Fibroblast of lung (primary cell): ENCODE data around the gene CORIN.

Experiments
- EZH2 ChIP-seq: IDR thresholded peaks from 2 replicates; pipeline ENCODE4 v1.5.1; 2012; ENCODE audit warnings: low read length, control low read depth, mild to moderate bottlenecking; ENCODE audit errors: missing control alignments
- TF ChIP-seq, protein P1 (sequence below), 2 donors: IDR thresholded peaks in 1 of 2; conservative IDR thresholded peaks in 1 of 2; 1 replicate in 1 of 2; 2 replicates in 1 of 2; pipeline ENCODE4 v1.5.1; 2011 to 2012; ENCODE audit warnings: low read length in 2 of 2, control low read depth in 1 of 2, inconsistent platforms in 1 of 2, low read depth in 1 of 2, mild to moderate bottlenecking in 1 of 2

- TF ChIP-seq, protein P1, sequence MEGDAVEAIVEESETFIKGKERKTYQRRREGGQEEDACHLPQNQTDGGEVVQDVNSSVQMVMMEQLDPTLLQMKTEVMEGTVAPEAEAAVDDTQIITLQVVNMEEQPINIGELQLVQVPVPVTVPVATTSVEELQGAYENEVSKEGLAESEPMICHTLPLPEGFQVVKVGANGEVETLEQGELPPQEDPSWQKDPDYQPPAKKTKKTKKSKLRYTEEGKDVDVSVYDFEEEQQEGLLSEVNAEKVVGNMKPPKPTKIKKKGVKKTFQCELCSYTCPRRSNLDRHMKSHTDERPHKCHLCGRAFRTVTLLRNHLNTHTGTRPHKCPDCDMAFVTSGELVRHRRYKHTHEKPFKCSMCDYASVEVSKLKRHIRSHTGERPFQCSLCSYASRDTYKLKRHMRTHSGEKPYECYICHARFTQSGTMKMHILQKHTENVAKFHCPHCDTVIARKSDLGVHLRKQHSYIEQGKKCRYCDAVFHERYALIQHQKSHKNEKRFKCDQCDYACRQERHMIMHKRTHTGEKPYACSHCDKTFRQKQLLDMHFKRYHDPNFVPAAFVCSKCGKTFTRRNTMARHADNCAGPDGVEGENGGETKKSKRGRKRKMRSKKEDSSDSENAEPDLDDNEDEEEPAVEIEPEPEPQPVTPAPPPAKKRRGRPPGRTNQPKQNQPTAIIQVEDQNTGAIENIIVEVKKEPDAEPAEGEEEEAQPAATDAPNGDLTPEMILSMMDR (conservative IDR thresholded peaks at IDR 0.05 in 1 of 2, IDR thresholded peaks at IDR 0.05 in 1 of 2; ENCODE audit: low read depth in 1 of 2, low read length in 2 of 2): no peak
- no peak for TF ChIP-seq EZH2
Measured at GRCh38 chr4:47651231-47651630, 186.6 kb downstream of the CORIN start.
